Measurements from ENCODE around the gene EVX2.

The EVX2 gene

DNA sequence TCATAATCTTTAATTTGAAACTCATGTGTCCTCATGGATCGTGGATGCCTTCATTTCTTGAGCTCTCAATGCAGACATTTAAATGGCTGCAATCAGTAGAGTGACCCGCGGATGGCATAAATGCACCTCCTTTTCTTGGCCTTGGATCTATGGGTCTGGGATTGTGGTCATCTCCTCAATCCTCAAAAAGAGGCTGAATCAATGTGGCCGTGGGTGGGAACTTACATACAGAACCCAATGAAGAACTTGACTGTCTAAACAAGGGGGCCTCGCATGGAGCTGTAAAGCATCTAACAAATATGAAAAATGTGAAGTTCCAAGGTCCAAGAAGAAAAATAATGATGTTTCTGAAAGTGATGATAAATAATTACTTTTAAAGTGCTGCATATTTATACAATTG, 11.7 kb upstream of the EVX2 start:
- DNase-seq, result no peak

DNA sequence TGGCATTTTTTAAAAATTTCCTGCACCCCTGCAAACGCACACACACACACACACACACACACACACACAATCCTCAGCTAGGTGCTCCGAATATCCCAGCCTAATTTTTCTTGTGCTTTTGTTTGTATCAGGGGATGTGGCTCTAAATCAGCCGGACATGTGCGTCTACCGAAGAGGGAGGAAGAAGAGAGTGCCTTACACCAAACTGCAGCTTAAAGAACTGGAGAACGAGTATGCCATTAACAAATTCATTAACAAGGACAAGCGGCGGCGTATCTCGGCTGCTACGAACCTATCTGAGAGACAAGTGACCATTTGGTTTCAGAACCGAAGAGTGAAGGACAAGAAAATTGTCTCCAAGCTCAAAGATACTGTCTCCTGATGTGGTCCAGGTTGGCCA, 10.6 kb upstream of the EVX2 start:
- DNase-seq, result no peak

DNA sequence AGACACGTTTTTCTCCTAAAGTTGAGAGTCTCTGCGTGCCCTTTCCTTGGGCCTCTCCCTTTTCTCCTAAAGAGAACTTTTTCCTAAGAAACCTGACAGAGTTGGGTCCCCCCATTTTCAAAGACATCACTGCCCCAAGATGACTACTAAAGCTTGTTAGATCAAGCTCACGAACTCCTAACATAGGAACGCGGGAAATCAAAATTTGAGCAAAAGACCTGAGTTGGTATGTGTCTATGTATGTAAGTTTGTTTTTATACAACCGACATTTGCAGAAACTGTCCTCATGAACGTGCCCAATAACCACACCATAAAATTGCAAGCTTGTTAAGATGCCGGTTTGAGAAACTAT, 10.1 kb upstream of the EVX2 start:
- DNase-seq, result no peak

DNA sequence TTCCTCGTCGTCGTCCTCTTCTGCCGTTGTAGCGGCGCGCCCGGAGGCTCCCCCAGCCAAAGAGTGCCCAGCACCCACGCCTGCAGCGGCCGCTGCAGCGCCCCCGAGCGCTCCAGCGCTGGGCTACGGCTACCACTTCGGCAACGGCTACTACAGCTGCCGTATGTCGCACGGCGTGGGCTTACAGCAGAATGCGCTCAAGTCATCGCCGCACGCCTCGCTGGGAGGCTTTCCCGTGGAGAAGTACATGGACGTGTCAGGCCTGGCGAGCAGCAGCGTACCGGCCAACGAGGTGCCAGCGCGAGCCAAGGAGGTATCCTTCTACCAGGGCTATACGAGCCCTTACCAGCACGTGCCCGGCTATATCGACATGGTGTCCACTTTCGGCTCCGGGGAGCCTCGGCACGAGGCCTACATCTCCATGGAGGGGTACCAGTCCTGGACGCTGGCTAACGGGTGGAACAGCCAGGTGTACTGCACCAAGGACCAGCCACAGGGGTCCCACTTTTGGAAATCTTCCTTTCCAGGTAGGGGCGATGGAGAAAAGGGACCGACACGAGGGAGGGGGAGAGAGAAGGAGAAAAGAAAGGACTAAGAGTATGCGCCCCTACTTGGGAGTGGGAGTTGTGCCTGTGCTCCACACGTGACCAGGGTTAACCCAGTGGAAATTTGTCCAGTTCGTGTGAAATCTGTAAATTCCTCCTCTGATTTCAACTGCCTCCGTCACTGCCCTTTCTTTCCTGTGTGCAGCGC, 9.6 kb upstream of the EVX2 start:
- DNase-seq, result no peak

DNA sequence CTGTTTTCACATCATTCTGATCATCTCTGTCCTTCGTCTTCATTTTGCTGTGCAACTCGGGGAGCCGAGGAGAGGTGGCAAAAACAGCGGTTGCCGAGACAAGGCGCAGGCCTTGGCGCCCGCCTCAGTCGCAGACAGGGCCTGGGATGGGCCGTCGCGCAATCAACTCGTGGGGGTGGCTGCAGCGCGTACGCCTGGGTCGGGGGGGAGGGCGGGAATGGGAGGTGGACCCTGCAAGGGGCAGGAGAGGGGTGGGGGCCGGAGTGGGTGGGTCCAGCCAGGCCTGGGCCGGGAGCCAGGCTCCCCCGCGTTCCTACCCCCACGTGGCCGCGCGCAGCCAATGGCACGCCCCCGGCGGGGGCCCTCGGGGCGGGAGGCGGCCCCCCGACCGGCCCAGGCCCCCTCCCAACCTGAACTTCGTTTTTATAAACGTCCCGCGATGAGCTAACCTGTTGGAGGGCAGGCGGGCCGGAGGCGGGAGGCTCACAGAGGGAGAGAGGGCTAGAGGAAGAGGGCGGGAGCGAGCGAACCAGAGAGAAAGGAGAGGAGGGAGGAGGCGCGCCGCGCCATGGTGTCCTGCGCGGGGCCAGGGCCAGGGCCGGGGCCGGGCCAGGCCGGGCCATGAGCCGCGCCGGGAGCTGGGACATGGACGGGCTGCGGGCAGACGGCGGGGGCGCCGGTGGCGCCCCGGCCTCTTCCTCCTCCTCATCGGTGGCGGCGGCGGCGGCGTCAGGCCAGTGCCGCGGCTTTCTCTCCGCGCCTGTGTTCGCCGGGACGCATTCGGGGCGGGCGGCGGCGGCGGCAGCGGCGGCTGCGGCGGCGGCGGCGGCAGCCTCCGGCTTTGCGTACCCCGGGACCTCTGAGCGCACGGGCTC, 8.7 kb upstream of the EVX2 start, which contains the start of gene HOXD13:
Gene HOXD13, plus strand, starts transcription at position 452 of the 875 bp plus-strand sequence. Its CDS starts 170 bp downstream, at position 622.
- DNase-seq, result no peak

DNA sequence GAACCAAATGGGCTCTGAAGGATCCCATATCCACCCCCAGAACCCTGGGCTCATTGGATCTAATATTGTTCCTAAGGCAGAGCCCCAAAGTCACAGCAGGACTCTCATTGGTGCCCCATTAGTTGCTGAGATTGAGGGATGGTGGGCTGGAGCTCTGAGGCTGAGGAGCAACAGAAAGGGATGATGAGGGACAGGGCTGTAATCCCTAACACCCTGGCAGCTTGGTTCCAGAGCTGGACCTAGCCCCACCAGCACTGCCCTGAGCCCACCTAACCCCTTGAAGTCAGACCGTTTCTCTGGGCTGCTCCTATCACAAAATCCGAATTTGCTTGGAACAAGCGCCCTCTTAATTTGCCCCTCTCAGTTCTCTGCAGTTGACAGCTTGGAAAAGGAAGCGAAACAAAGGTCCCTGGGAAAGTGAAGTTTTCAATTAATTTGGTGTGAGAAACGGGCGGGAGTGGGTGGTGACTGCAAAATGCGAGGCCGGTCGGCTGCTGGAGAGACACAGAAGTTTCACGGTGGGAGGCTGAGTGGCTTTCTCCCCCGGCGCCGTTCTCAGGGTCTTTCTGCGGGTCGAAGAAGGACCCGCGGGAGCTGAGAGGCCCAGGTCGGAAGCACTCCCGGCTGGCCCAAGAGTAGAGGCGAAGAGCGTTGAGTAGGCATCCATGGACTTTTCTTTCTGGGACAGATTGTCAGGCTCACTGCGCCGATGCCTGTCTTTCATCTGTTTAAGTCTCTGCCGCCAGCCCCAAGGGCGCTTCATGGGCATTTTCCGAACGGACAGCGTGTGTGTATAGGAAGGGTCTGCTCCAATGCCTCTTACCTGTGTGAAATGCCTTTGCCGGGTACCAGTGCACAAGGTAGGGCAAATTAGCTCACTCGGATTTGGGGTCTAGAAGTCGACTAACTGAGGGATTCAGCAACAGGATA, 7.8 kb upstream of the EVX2 start:
- no peak for DNase-seq

DNA sequence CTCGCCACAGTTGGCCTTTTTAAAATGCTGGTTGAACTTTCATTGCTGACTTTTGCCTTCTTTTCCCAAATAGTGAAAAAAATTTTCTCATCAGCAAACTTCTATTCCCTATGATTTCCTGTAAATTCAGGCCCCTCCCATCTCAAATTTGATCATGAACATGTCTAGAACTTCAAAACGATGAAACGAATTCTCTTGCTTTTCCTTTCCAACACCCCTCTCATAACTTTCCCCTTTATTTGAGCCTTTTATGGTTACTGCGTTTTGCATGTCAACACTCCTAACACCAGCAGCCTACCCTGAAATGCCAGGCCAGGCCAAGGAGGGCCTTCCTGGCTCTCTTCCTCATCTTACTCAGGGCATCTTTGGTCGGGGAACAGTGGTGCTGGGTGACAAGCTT, 7.1 kb upstream of the EVX2 start:
- DNase-seq, result no peak

GRCh38 chr2:176089843-176090395, 6.2 kb upstream of the EVX2 start:
- DNase-seq, result no peak

GRCh38 chr2:176088937-176089842, 5.4 kb upstream of the EVX2 start:
- no peak for DNase-seq

GRCh38 chr2:176088048-176088936, 4.5 kb upstream of the EVX2 start:
- peak; percentile 48 for DNase-seq

DNA sequence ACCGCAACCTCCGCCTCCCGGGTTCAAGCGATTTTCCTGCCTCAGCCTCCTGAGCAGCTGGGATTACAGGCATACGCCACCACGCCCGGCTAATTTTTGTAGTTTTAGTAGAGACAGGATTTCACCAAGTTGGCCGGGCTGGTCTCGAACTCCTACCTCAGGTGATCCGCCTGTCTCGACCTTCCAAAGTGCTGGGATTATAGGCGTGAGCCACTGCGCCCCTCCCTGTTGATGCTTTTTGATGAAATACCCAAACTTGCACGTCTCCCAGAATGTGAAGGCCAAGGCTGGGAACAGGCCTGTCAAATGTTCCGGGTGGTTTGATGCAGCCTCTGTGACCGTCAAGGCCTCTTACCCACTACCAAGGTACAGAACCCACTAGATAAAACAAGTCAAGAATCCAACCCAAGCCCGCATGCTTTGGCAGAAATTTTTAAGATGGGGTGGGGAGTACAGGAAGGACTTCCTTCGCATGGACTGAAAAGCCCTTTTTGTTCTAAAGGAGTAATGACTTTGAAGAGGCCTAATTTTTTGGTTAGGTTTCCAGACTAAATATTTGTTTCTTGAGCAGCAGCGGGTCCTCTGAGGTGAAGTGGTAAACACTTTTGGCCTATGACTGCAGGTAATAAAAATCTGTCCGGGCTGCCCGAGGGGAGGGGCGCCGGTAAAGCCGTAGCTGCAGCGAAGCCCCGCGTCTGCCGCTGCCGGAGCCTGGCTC, 3.7 kb upstream of the EVX2 start:
- DNase-seq, result no peak

- no peak for DNase-seq
These were observed 2.4 kb upstream of the EVX2 start for GRCh38 chr2:176085861-176086771.

DNA sequence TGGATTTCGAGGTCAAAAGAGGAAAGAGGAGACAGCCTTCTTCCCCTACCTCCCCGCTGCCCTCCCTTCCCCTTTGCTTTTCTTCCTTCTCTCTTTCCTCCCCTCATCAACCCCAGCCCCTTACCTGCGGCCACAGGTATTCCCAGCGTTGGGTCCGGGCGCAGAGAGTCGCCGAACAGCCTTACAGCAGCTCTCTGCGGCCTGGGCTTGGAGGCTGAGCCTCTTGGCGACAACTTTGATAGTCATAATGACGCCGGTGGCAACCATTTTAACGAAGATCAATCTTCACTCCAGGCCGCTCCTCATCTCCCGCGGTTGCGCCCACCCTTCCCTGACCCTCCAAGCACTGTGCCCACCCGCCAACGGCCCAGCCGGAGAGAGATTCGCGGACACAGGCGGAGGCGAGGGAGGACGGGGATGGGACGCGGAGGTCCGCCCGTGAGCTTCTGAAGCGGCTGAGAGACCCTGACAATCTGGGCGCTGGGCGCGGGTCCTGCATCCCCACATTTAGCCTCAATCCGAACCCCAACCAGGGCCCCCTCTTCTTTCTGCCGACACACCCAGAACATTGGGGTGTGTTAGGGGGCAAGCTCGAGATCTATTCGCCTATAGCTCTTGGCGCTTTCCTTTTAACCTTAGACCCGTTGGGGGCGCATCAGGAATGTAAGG, 1.5 kb upstream of the EVX2 start:
- DNase-seq, result no peak

- DNase-seq, result no peak
These were observed 903 bp upstream of the EVX2 start for GRCh38 chr2:176084611-176085119.

DNA sequence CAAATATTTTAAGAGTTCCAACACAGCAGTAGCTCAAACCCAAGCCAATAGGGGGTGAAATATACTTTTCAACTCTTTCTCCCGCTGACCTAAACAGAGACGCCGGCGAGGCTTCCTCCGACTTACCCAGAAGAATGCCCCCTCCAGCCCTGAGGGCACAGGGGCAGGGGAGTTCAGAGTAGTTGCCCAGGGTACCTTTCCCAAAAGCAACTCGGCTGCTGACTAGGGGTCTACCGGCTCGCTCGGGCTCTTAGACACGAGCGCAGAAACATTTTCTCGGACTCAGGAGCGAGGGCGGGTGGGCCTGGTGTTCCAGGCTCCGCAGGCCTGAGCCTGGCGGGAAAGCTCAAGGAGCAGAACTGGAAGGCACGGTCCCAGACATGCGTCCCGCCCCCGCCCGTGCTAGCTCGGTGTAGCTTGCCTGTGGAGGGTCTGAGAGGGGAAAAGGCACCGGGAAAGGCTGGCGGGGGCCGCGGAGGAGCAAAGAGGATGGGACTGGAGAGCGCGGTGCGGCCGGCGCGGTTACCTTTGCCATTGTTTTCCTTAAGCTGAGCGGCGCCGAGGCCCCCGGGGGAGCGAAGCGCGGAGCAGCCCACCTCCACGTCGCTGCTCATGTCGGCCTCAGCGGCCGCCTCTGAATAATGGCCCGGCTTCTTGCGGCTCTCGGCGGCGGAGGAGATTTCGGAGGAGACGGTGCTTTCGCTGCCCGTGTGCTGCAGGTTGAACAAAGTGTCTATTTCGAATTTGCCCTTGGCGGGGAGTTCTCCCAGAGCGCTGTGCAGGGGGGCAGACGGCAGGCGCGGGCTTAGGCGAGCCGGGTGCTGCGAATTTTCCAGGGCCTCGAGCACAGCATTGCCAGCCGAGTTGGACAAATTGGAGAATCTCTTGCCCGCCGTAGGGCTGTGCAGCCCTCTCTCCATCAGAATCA, 674 bp downstream of the EVX2 start:
- DNase-seq, result no peak

GRCh38 chr2:176082525-176082823, 1.3 kb downstream of the EVX2 start:
- no peak for DNase-seq
